KOPT-K1 (cell line): Measurements from ENCODE around the gene PRKCZ.

ENCODE experiments used
- H3K27ac ChIP-seq: fragments of 200-600 bp; sonication (generic); 2 replicates; pipeline ENCODE4 v1.5.1; 2016; ENCODE audit warnings: antibody characterized with exemption, mild to moderate bottlenecking, low read depth, low read length; ENCODE audit not compliant: poor library complexity, severe bottlenecking
- H3K36me3 ChIP-seq: fragments of 200-600 bp; sonication (generic); 2 replicates; pipeline ENCODE4 v1.5.1; 2017; ENCODE audit warnings: antibody characterized with exemption, mild to moderate bottlenecking, low read length, moderate library complexity; ENCODE audit not compliant: insufficient read depth
- H3K9me3 ChIP-seq: fragments of 200-600 bp; sonication (generic); 2 replicates; pipeline ENCODE4 v1.5.1; 2017; ENCODE audit warnings: antibody characterized with exemption, low read length, mild to moderate bottlenecking; ENCODE audit not compliant: insufficient read depth, poor library complexity, severe bottlenecking

PRKCZ gene

DNA sequence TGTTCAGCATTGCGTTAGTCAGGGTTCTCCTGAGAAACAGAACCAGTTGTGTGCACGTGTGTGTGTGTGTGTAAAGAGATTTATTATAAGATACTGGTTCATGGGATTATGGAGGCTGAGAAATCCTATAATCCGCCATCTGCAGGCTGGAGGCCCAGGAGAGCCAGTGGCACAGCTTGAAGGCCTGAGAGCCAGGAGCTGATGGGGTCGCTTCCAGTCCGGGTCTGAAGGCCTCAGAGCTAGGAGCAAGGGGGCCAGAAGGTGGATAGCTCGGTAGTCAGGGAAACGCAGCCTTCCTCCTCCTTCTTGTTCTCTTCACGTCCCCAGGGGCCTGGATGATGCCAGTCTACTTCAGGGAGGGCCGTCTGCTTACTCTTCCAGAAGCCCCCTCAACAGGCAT lies 106.7 kb downstream of the PRKCZ start:
- Histone ChIP-seq H3K27ac (no peak overlapping the region), H3K36me3 (no peaks in the 10 kb centered on the region), H3K9me3 (no peaks in the 10 kb centered on the region)

DNA sequence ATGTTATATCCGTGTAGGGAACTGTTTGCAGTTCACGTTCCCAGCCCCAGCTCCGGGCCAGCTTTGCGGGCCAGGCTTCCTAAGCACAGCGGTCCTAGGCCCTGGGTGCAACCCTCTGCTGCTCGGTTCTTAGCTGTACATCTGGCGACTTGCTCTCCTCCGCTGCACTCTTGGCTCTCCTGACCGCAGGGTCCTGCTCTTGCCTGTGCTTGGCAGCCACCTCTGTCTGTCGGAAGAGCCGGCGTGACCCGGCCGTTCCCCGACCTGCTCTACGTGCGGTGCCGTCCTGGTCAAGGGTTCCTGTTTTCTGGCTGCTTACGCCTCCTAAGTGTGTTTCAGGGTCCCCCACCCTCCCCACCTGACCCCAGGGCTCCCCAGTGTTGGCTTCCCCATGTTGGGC lies 107.6 kb downstream of the PRKCZ start:
- Histone ChIP-seq H3K36me3 (no peaks in the 10 kb centered on the region), H3K27ac (no peak overlapping the region), H3K9me3 (no peaks in the 10 kb centered on the region)

DNA sequence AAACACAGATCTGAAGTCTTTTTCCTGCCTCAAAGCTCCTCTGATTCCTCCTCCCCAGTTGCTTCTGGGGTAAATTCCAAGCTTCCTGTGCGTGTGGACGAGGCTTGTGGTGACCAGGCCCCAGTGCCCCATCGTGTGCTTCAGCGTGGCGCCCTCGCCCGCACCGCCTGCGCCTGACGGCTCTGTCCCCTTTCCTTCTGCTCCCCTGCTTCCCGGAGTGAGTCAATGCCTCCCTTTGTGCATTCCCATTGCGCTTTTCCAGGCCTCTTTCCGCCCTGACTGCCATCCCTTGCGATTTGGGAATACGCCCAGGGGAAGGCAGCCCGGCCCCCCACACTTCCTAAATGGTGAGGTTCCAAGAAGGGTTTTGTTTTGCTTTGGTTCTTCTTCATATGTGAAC lies 108.1 kb downstream of the PRKCZ start:
- H3K9me3 ChIP-seq, result no peaks in the 10 kb centered on the region
- H3K36me3 ChIP-seq, result no peaks in the 10 kb centered on the region
- H3K27ac ChIP-seq, result no peak overlapping the region

DNA sequence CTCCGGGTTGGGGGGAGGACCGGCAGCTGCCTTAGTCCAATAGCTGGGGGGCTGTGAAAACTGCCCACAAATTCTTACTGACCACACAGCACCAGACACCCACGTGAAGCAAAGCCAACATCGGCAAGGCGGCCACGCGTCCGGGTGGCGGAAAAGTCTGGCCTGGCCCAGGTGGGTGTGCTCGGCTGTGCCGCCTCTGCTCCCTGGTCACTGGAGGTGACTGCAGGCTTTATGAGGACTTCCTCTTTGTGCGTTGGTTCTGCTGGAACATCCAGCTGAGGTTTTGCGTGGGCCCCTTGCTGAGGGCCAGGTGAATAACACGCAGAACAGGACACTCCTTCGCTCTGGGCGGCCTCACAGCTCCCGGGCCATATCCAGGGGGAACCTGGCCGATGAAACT lies 108.9 kb downstream of the PRKCZ start:
- Histone ChIP-seq H3K27ac (no peak overlapping the region), H3K9me3 (no peaks in the 10 kb centered on the region), H3K36me3 (no peaks in the 10 kb centered on the region)

DNA sequence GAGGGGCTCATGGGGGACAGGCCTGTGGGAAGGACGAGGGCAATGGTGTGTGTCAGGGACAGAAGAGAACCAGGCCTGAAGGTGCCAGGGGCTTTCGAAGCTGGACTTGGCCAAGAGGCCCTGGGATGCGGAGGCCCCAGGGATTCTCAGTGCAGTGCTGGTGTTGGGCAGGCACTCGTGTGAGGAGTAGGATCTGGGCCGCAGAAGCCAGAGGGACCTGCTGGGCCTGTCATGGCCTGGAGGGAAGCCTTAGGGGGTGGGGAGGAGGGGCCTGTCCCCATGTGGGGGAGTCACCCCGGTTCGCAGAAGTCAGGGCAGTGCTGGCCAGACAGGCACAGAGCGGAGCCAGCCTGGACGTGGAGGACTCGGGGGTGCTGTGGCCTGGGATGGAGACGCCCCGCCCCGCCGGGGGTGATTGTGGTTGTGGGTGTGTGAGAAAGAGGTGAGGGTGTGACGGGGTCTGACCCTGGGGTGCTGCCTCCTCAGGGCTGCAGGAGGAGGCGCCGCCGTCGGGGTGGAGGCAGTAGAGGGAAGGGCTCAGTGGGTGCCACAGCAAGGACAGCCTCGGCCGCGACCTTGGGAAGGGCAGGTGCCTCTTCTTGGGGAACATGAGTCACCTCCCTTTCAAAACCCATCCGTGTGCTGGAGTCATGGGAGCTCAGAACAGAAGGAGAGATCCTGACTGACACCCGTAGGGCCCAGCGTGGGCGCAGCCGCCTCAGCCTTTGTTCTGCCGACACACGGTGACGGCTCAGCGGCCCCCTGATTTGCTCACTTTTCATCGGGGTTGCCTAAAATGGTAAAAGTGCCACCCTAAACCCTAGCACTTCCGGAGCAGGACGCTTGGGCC lies 110.5 kb downstream of the PRKCZ start:
- Histone ChIP-seq H3K9me3 (no peaks in the 10 kb centered on the region), H3K36me3 (no peaks in the 10 kb centered on the region), H3K27ac (no peak overlapping the region)

DNA sequence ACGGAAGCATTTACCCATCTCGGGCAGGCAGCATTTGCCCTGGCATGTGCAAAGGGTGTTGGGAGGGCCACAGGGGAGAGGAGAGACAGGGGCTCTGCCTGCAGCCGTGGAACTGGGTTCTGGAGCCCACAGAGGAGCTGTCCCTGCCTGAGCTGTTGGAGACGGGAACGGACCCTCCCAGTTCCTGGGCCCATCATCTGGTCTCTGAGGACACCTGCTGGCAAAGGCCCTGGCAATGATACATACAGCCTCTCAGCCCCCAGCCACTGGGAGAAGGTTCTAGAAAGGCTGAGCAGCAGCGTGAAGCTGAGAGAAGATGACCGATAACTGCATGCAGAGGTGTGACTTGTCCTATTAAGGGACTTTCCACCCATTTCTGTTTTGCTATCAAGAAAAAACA lies 113.0 kb downstream of the PRKCZ start:
- H3K27ac ChIP-seq, result no peak overlapping the region
- H3K9me3 ChIP-seq, result no peaks in the 10 kb centered on the region
- H3K36me3 ChIP-seq, result no peaks in the 10 kb centered on the region

DNA sequence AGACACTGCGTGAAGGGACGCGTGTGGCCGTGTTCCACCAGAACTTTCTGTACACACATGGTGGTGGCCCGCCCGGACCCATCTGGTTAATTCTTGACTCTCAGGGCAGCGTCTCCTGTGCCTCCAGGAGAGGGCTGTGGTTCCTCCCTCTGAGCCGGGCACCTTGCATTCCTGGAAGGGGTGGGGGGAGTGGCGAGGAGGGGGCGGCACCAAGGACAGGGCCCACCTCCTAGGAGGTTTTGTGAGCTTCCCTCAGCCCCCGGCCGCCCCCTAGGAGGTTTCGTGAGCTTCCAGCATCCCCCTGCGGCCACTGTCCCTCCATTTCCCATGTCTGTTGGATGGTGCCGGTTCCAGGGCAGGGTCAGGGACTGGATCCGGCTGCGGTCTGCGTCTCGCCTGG lies 115.4 kb downstream of the PRKCZ start:
- Histone ChIP-seq H3K27ac (no peak overlapping the region), H3K9me3 (no peaks in the 10 kb centered on the region), H3K36me3 (no peaks in the 10 kb centered on the region)

DNA sequence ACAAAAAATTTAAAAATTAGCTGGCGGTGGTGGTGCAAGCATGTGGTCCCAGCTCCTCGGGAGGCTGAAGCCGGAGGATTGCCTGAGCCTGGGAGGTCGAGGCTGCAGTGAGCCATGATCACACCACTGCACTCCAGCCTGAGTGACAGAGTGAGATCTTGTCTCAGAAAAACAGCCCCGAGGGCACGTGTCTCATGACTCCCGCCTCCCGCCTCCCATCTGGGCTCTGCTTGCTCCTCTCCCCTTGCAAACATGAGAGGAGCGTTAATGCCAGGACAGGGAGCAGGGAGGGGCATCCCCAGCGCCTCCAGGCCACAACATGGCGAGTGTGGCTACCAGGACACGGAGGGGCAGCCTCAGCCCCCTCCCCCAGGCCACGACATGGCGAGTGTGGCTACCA lies 116.0 kb downstream of the PRKCZ start:
- Histone ChIP-seq H3K36me3 (no peaks in the 10 kb centered on the region), H3K27ac (no peak overlapping the region), H3K9me3 (no peaks in the 10 kb centered on the region)

DNA sequence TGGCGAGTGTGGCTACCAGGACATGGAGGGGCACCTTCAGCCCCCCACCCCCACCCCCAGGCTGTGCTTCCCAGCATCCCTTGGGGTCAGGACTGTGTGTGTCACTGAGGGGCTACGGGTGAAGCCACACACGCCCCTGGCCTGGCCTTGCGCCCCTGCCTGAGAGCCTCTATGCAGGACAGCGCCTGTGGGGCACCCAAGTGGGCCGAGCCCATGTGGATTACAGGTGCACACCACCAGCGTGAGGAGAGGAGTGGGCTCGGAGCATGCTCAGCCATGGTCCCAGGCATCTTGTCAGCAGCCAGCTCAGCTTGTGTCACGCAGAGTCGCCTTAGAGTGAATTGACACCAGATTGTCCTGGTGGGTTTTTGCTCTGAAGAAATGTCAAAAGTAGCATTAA lies 116.5 kb downstream of the PRKCZ start:
- Histone ChIP-seq H3K36me3 (no peaks in the 10 kb centered on the region), H3K27ac (no peak overlapping the region), H3K9me3 (no peaks in the 10 kb centered on the region)

DNA sequence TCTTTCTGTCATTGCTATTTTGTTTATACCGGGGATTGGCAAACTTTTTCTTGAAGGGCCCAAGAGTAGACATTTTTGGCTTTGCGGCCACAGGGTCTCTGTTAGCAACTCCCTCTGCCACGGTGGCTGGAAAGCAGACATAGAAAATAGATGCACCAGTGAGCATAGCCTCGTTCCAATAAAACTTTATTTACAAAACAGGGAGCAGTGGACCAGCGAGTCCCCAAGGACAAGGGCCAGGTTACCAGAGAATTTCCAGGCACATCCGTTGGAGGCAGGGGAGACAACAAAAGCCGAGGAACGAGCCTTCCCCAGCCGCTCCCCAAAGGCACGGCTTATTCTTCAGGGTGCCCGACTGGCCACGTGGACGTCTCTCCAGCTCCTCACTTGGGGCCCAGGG lies 117.9 kb downstream of the PRKCZ start:
- H3K27ac ChIP-seq, result no peak overlapping the region
- H3K36me3 ChIP-seq, result no peaks in the 10 kb centered on the region
- no peaks in the 10 kb centered on the region for H3K9me3 ChIP-seq

DNA sequence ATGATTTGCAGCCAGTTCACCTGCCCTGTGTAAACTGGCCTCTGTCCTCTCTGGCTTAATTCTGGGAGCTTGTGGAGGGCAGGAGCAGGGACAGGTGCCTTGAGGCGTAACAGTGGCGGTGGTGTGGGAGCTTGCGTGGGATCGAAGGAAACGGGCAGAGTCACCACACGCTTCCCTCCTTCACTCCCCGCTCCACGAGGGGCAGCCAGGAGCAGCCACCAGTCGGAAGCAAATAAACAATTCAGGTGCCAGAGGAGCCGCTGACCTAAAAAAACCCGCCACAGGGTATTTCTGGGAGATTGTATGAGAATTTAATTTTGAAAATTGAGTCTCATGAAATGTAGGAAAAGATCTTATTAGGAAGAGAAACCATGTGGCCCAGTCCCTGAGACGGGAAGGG lies 118.3 kb downstream of the PRKCZ start:
- Histone ChIP-seq H3K36me3 (no peaks in the 10 kb centered on the region), H3K27ac (no peak overlapping the region)

DNA sequence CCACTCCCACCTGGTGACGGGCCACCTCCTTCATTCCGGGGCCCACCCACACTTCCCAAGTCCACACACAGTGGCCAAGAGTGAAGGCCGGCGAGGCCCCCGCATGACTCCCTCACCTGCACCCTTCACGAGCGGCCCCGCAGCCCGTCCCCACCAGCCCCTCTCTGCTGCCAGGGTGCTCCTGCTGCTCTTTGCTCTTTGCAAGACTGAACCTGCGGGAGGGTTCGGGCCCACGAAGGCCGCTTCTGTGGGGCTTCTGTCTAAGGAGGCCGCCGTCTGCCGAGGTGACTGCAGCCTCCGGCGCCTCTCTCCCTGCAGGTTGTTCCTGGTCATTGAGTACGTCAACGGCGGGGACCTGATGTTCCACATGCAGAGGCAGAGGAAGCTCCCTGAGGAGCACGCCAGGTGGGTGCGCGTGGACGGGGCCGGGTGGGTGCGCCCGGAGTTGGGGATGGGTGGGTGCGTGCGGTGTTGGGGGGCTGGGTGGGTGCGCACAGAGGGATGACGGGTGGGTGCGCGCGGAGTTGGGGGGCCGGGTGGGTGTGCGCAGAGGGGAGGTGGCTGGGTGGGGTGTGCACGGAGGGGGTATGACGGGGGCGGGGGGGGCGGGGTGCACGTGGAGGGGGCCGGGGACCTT lies 119.1 kb downstream of the PRKCZ start:
- Histone ChIP-seq H3K27ac (no peak overlapping the region), H3K9me3 (no peaks in the 10 kb centered on the region), H3K36me3 (no peaks in the 10 kb centered on the region)

More for the DNA sequence above, 118.3 kb downstream of the PRKCZ start:
- H3K9me3 ChIP-seq, result no peaks in the 10 kb centered on the region

DNA sequence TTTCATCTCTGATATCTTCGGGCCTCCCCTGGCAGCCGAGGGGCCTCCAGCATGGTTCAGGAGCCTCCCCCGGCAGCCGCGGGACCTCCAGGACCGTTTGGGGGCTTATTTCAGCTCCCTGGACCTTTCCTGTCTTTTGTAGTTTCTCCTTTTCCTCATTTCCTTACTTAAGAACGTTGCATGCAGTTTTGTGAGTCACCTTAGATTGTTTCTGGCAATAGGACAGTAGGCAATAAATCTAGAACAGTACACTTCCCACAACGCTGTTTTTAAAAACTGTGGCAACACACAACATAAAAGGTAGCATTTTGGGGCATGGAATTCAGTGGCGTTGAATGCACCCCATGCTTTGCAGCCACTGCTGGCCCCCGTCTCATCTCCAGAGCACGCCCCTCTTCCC lies 120.0 kb downstream of the PRKCZ start:
- Histone ChIP-seq H3K36me3 (no peaks in the 10 kb centered on the region), H3K9me3 (no peaks in the 10 kb centered on the region), H3K27ac (no peak overlapping the region)

DNA sequence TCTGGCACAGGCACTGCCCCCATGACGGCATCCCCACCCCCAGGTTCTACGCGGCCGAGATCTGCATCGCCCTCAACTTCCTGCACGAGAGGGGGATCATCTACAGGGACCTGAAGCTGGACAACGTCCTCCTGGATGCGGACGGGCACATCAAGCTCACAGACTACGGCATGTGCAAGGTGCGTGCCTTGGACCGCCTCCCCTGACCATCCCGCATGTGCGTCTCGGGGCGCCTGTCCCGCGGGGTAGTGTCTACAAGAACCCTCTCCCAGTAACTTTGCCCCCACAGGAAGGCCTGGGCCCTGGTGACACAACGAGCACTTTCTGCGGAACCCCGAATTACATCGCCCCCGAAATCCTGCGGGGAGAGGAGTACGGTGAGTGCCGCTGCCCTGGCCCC lies 121.8 kb downstream of the PRKCZ start:
- Histone ChIP-seq H3K36me3 (no peaks in the 10 kb centered on the region), H3K9me3 (no peaks in the 10 kb centered on the region), H3K27ac (no peak overlapping the region)

DNA sequence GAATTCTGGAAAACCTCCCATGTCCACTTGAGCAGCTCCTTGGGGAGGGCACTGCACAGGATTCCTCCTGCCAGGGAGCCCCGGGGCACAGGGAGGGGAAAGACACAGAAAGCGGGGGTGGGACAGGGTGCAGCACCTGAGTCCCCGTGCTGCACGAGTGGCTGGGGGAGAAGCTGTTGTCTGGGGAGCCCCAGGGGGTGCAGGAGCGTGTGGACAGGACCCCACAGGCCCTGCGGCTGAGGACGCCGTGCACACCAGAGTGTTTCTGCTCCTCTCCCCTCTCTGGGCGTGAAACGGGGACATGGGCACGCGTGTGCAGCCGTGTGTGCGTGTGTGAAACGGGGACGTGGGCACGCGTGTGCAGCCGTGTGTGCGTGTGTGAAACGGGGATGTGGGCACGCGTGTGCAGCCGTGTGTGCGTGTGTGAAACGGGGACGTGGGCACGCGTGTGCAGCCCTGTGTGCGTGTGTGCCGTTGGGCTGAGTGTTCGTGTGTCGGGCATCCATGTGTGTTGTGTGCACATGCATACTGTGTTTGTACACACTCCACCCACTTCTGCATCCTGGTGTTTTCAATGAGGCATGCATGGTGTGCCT lies 122.4 kb downstream of the PRKCZ start:
- Histone ChIP-seq H3K9me3 (no peaks in the 10 kb centered on the region), H3K36me3 (no peaks in the 10 kb centered on the region), H3K27ac (no peak overlapping the region)
